Vagina (tissue), 2 donors: ENCODE measurements around the gene APOBEC4.

ENCODE experiments used
- CTCF ChIP-seq, 3 experiments: fragments of 450-650 bp in 2 of 3; fragments of 200-600 bp in 1 of 3; sonication (generic) in 1 of 3; IDR thresholded peaks; one replicate each; pipeline ENCODE4 v1.5.1; 2017 to 2019; ENCODE audit warnings: antibody characterized with exemption in 3 of 3, mild to moderate bottlenecking in 2 of 3, moderate library complexity in 2 of 3
- POLR2A ChIP-seq, 2 donors: fragments of 450-650 bp; IDR thresholded peaks; one replicate each; pipeline ENCODE4 v1.6.1; 2017; ENCODE audit warnings: antibody characterized with exemption in 2 of 2, mild to moderate bottlenecking in 2 of 2, moderate library complexity in 2 of 2

GRCh38 chr1:183638649-183639387, 14.3 kb downstream of the APOBEC4 start:
- TF ChIP-seq CTCF (IDR thresholded peaks at IDR 0.05): no peak
- no peak for TF ChIP-seq POLR2A (IDR thresholded peaks at IDR 0.05)
